Upper lobe of left lung (tissue), 4 donors: ENCODE data around the gene SUCO.

Source experiments
- CTCF ChIP-seq, 6 experiments: fragments of 450-650 bp in 4 of 6; fragments of 200-600 bp in 2 of 6; sonication (generic) in 2 of 6; IDR thresholded peaks; one replicate each; pipeline ENCODE4 v1.5.1; 2016 to 2019; ENCODE audit warnings: antibody characterized with exemption in 6 of 6
- POLR2A ChIP-seq, 4 donors: fragments of 450-650 bp; IDR thresholded peaks; one replicate each; pipeline ENCODE4 v1.5.1; 2016 to 2017; ENCODE audit warnings: antibody characterized with exemption in 4 of 4, mild to moderate bottlenecking in 2 of 4
- POLR2AphosphoS5 ChIP-seq, 2 donors: sonication (generic); formaldehyde crosslinking; IDR thresholded peaks; one replicate each; pipeline ENCODE4 v1.5.1; 2017; ENCODE audit warnings: antibody characterized with exemption in 2 of 2

GRCh38 chr1:172485626-172486025, 47.3 kb upstream of the SUCO start:
- TF ChIP-seq CTCF (IDR thresholded peaks at IDR 0.05), result no peak
- no peak for TF ChIP-seq POLR2A (IDR thresholded peaks at IDR 0.05)
- TF ChIP-seq POLR2AphosphoS5 (IDR thresholded peaks at IDR 0.05), result no peak
